Naive thymus-derived CD4-positive, alpha-beta T cell (primary cell): ENCODE data around the gene NEK11. TPM values are rescaled to one million over a fixed set of nuclear protein-coding genes. Genes with fewer than 3 reads are reported as not detected.

Experiments used
- ATAC-seq: fragments of 150-1000 bp; cut with Tn5 transposase; 2 replicates; pipeline ENCODE4 v1.10.0; 2021; ENCODE audit warnings: mild to moderate bottlenecking, moderate library complexity
- CTCF ChIA-PET: fragments of 350-600 bp; sonication (Branson Sonifier 250); formaldehyde crosslinking; loops from one replicate; lab custom pipeline; 2021; ENCODE audit warnings: antibody characterized with exemption; lab: Charles Lee
- POLR2A ChIA-PET: fragments of 350-600 bp; sonication (Branson Sonifier 250); formaldehyde crosslinking; loops from one replicate; lab custom pipeline; 2021; ENCODE audit warnings: antibody characterized with exemption, inconsistent platforms; lab: Charles Lee
- DNase-seq, 9 donors: peaks; one replicate each; pipeline versions ENCODE4 v3.0.0 to v3.0.0-alpha.2; 2020 to 2022; ENCODE audit warnings: mixed read lengths in 1 of 9
- H3K27ac ChIP-seq: one replicate; pipeline ENCODE4 v1.7.0; 2013; ENCODE audit warnings: mild to moderate bottlenecking, low read depth, low read length, moderate library complexity
- H3K27me3 ChIP-seq, 2 donors: one replicate each; pipeline ENCODE4 v1.7.0; 2013; ENCODE audit warnings: low read length in 2 of 2, mild to moderate bottlenecking in 2 of 2, moderate library complexity in 2 of 2; ENCODE audit not compliant: control insufficient read depth in 2 of 2, insufficient read depth in 2 of 2
- H3K36me3 ChIP-seq, 3 experiments: 1 replicate in 2 of 3; 2 replicates in 1 of 3; pipeline ENCODE4 v1.7.0; 2013; ENCODE audit warnings: low read length in 3 of 3, mild to moderate bottlenecking in 3 of 3, moderate library complexity in 1 of 3; ENCODE audit not compliant: insufficient read depth in 3 of 3, control insufficient read depth in 2 of 3
- H3K4me1 ChIP-seq, 2 donors: one replicate each; pipeline ENCODE4 v1.7.0; 2013; ENCODE audit warnings: low read length in 2 of 2, mild to moderate bottlenecking in 2 of 2, moderate library complexity in 1 of 2; ENCODE audit not compliant: control insufficient read depth in 2 of 2, insufficient read depth in 2 of 2
- H3K4me3 ChIP-seq: 2 replicates; pipeline ENCODE4 v1.7.0; 2013; ENCODE audit warnings: mild to moderate bottlenecking, low read length
- H3K9me3 ChIP-seq, 3 experiments: 1 replicate in 2 of 3; 2 replicates in 1 of 3; pipeline ENCODE4 v1.7.0; 2013; ENCODE audit warnings: low read length in 3 of 3; ENCODE audit not compliant: control insufficient read depth in 2 of 3
- H3K27ac Mint-ChIP-seq, 9 donors: one replicate each; pipeline ENCODE4 v1.8.0; 2020 to 2022; ENCODE audit warnings: mixed read lengths in 9 of 9, mild to moderate bottlenecking in 8 of 9, moderate library complexity in 5 of 9, inconsistent platforms in 2 of 9
- H3K27me3 Mint-ChIP-seq, 5 donors: one replicate each; pipeline ENCODE4 v1.8.0; 2021 to 2022; ENCODE audit warnings: mixed read lengths in 5 of 5, mild to moderate bottlenecking in 1 of 5
- H3K36me3 Mint-ChIP-seq, 5 donors: one replicate each; pipeline ENCODE4 v1.8.0; 2020 to 2022; ENCODE audit warnings: mixed read lengths in 5 of 5, mild to moderate bottlenecking in 3 of 5, inconsistent platforms in 1 of 5
- H3K4me1 Mint-ChIP-seq, 7 donors: one replicate each; pipeline ENCODE4 v1.8.0; 2020 to 2022; ENCODE audit warnings: mixed read lengths in 7 of 7, mild to moderate bottlenecking in 3 of 7, inconsistent platforms in 1 of 7
- H3K4me3 Mint-ChIP-seq, 10 donors: one replicate each; pipeline ENCODE4 v1.8.0; 2020 to 2022; ENCODE audit warnings: mild to moderate bottlenecking in 10 of 10, mixed read lengths in 10 of 10, moderate library complexity in 6 of 10, inconsistent platforms in 2 of 10
- H3K9me3 Mint-ChIP-seq, 11 donors: one replicate each; pipeline ENCODE4 v1.8.0; 2020 to 2022; ENCODE audit warnings: mixed read lengths in 11 of 11, mild to moderate bottlenecking in 4 of 11, inconsistent platforms in 1 of 11, moderate library complexity in 1 of 11
- intact Hi-C, 2 donors: fragments of 100-400 bp; cut with micrococcal nuclease; formaldehyde crosslinking; loops; one replicate each; pipeline ENCODE4 v1.15.1; 2023
- polyA plus RNA-seq, 2 donors: library from polyadenylated mRNA; unstranded; fragments of 300-500 nt; fragmentation: Illumina TruSeq; gene quantifications; one replicate each; pipeline ENCODE4 v1.2.3, GENCODE V29; 2021
- total RNA-seq, 6 experiments: library from RNA in 5 of 6; stranded (reverse) in 5 of 6; gene quantifications; 1 replicate in 5 of 6; 2 replicates in 1 of 6; pipeline ENCODE4 v1.2.3 and lab custom pipeline; 2021 to 2026

The NEK11 gene
- total and polyA plus RNA-seq, 7 experiments from 2014 or later = 1.5 to 9.0 (median 4.4) TPM

- H3K27ac Mint-ChIP-seq = no peak overlapping the region
- Histone ChIP-seq H3K4me1 (no peaks in the 10 kb centered on the region), H3K9me3 (no peaks in the 10 kb centered on the region), H3K4me3 (no peak overlapping the region), H3K27me3 (no peaks in the 10 kb centered on the region), H3K36me3 (no peaks in the 10 kb centered on the region), H3K27ac (no peak overlapping the region)
- H3K9me3 Mint-ChIP-seq = no peaks in the 10 kb centered on the region
- no peaks in the 10 kb centered on the region for H3K4me1 Mint-ChIP-seq
- H3K4me3 Mint-ChIP-seq = no peak overlapping the region
- intact Hi-C loops = no loop called here
- H3K27me3 Mint-ChIP-seq = no peaks in the 10 kb centered on the region
- CTCF ChIA-PET = no interaction called here
- DNase-seq (no peak), ATAC-seq (no peak)
- POLR2A ChIA-PET = no interaction called here
- no peaks in the 10 kb centered on the region for H3K36me3 Mint-ChIP-seq
These were observed 212.6 kb downstream of the NEK11 start for GRCh38 chr3:131239267-131239666.

- DNase-seq = no peak
- H3K27me3 ChIP-seq = no peaks in the 10 kb centered on the region
- no peak overlapping the region for H3K27ac ChIP-seq
- Mint-ChIP-seq H3K4me1 (no peaks in the 10 kb centered on the region), H3K9me3 (peaks cover 0 to 5% (median 0%) of the 10 kb centered on the region in 11 donors), H3K36me3 (no peaks in the 10 kb centered on the region), H3K4me3 (no peak overlapping the region), H3K27ac (no peak overlapping the region), H3K27me3 (peaks cover 0 to 4% (median 0%) of the 10 kb centered on the region in 5 donors)
- ChIA-PET CTCF (no interaction called here), POLR2A (no interaction called here)
- no peak for ATAC-seq
- H3K4me1 ChIP-seq = no peaks in the 10 kb centered on the region
- H3K36me3 ChIP-seq = no peaks in the 10 kb centered on the region
- no peaks in the 10 kb centered on the region for H3K9me3 ChIP-seq
- H3K4me3 ChIP-seq = no peak overlapping the region
- intact Hi-C loops = no loop called here
These were observed 215.5 kb downstream of the NEK11 start for GRCh38 chr3:131242201-131242600.

- no peaks in the 10 kb centered on the region for H3K36me3 ChIP-seq
- Mint-ChIP-seq H3K4me1 (no peaks in the 10 kb centered on the region), H3K9me3 (peaks cover 0 to 29% (median 10%) of the 10 kb centered on the region in 11 donors), H3K4me3 (no peak overlapping the region), H3K36me3 (peaks cover 0 to 10% (median 8%) of the 10 kb centered on the region in 5 donors), H3K27ac (no peak overlapping the region), H3K27me3 (peaks cover 0 to 16% (median 4%) of the 10 kb centered on the region in 5 donors)
- no peak overlapping the region for H3K4me3 ChIP-seq
- H3K4me1 ChIP-seq = no peaks in the 10 kb centered on the region
- DNase-seq = no peak
- ChIA-PET POLR2A (no interaction called here), CTCF (no interaction called here)
- no peaks in the 10 kb centered on the region for H3K9me3 ChIP-seq
- H3K27ac ChIP-seq = no peak overlapping the region
- intact Hi-C loops = no loop called here
- ATAC-seq = no peak
- no peaks in the 10 kb centered on the region for H3K27me3 ChIP-seq
These were observed 223.8 kb downstream of the NEK11 start for GRCh38 chr3:131250466-131250865.

DNA sequence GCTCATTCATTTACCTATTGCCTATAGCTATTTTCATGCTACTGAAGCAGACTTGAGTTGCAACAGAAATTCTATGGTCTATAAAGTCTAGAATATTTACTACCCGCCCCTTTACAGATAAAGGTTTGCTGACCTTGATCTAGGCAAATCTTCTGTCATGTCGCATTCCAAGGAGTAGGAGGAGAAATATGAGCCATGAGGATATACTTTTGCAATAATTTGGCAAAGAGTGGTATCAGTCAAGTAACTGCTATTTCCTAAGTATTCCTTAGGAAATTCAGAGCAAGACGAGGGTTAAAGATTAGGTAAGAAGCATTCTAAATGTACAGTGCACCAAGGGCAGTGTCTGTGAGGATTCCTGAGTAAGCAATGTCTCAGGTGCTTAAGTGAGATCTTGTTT lies 233.8 kb downstream of the NEK11 start:
- Histone ChIP-seq H3K4me3 (no peak overlapping the region), H3K9me3 (no peaks in the 10 kb centered on the region), H3K36me3 (no peaks in the 10 kb centered on the region), H3K4me1 (no peaks in the 10 kb centered on the region), H3K27ac (no peak overlapping the region), H3K27me3 (no peaks in the 10 kb centered on the region)
- ChIA-PET CTCF (no interaction called here), POLR2A (no interaction called here)
- no peaks in the 10 kb centered on the region for H3K4me1 Mint-ChIP-seq
- ATAC-seq = no peak
- H3K9me3 Mint-ChIP-seq = peaks cover 0 to 30% (median 3%) of the 10 kb centered on the region in 11 donors
- H3K36me3 Mint-ChIP-seq = peaks cover 0 to 2% (median 0%) of the 10 kb centered on the region in 5 donors
- H3K27me3 Mint-ChIP-seq = peaks cover 0 to 3% (median 0%) of the 10 kb centered on the region in 5 donors
- intact Hi-C loops = no loop called here
- H3K4me3 Mint-ChIP-seq = no peak overlapping the region
- no peak overlapping the region for H3K27ac Mint-ChIP-seq
- DNase-seq = no peak

DNA sequence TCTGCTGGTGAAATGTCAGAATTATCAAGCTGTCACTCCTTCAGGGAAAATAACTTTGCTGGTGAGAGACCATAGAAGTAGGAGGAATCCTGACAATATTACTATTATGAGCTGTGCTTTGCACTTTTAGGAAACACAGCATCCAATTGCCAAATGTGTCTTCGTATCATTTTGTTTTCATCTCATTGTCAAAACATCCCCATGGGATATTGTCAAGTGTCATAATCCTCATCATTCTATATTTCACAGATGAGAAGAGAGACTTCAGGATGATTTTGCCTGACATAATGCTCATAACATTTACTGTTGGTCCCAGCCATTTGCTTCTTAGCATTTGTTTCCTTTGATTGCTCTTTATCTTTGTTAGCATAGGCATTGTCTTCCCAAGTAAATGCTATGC lies 234.4 kb downstream of the NEK11 start:
- ChIA-PET POLR2A (no interaction called here), CTCF (no interaction called here)
- Mint-ChIP-seq H3K9me3 (peaks cover 0 to 31% (median 4%) of the 10 kb centered on the region in 11 donors), H3K27ac (no peak overlapping the region), H3K36me3 (peaks cover 0 to 2% (median 0%) of the 10 kb centered on the region in 5 donors), H3K4me1 (no peaks in the 10 kb centered on the region), H3K4me3 (no peak overlapping the region), H3K27me3 (peaks cover 0 to 2% (median 0%) of the 10 kb centered on the region in 5 donors)
- intact Hi-C loops = no loop called here
- H3K36me3 ChIP-seq = no peaks in the 10 kb centered on the region
- H3K4me3 ChIP-seq = no peak overlapping the region
- no peaks in the 10 kb centered on the region for H3K27me3 ChIP-seq
- no peak overlapping the region for H3K27ac ChIP-seq
- no peaks in the 10 kb centered on the region for H3K9me3 ChIP-seq
- ATAC-seq = no peak
- DNase-seq = no peak
- no peaks in the 10 kb centered on the region for H3K4me1 ChIP-seq

DNA sequence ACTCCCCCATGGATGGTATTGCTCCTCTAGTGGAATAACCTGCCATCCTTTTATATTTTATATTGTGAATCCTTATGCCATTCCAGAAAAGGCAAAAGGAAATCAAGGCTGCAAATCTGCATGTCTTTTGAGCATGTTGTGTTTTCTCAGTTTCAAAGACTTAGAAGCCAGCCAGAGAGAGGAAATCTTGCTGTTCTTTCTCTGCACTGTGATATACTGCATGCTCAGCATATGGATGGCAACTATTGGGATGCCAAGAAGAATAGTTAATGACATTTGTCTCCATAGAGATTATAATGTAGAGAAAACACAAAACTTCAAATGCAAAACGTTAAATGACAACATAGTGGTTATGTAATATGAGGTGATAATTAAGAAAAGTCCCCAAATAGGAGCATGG lies 248.9 kb downstream of the NEK11 start:
- H3K27me3 Mint-ChIP-seq = no peaks in the 10 kb centered on the region

GRCh38 chr3:131277836-131278497 lies 251.3 kb downstream of the NEK11 start:
- H3K27ac Mint-ChIP-seq = no peak overlapping the region
- no peak for ATAC-seq
- peaks cover 0 to 3% (median 0%) of the 10 kb centered on the region in 5 donors for H3K27me3 Mint-ChIP-seq

More for the DNA sequence above, 248.9 kb downstream of the NEK11 start:
- Histone ChIP-seq H3K36me3 (no peaks in the 10 kb centered on the region), H3K27me3 (no peaks in the 10 kb centered on the region), H3K27ac (no peak overlapping the region), H3K4me1 (no peaks in the 10 kb centered on the region), H3K4me3 (no peak overlapping the region), H3K9me3 (no peaks in the 10 kb centered on the region)
- CTCF ChIA-PET = no interaction called here
- Mint-ChIP-seq H3K36me3 (no peaks in the 10 kb centered on the region), H3K27ac (no peak overlapping the region), H3K4me1 (no peaks in the 10 kb centered on the region), H3K9me3 (no peaks in the 10 kb centered on the region), H3K4me3 (no peak overlapping the region)
- POLR2A ChIA-PET = no interaction called here
- no peak for ATAC-seq
- intact Hi-C loops = no loop called here
- DNase-seq = no peak

More at GRCh38 chr3:131277836-131278497, 251.3 kb downstream of the NEK11 start:
- no peaks in the 10 kb centered on the region for H3K27me3 ChIP-seq
- intact Hi-C loops = no loop called here
- no peak overlapping the region for H3K27ac ChIP-seq
- no peaks in the 10 kb centered on the region for H3K9me3 ChIP-seq
- Mint-ChIP-seq H3K4me1 (no peaks in the 10 kb centered on the region), H3K36me3 (no peaks in the 10 kb centered on the region), H3K9me3 (no peaks in the 10 kb centered on the region), H3K4me3 (no peak overlapping the region)
- H3K4me3 ChIP-seq = no peak overlapping the region
- DNase-seq = no peak
- CTCF ChIA-PET = no interaction called here
- H3K36me3 ChIP-seq = no peaks in the 10 kb centered on the region
- POLR2A ChIA-PET = no interaction called here
- no peaks in the 10 kb centered on the region for H3K4me1 ChIP-seq
